RWPE1 (cell line): ENCODE measurements around the gene PKIG.

Source experiments
- CTCF ChIA-PET: fragments of 350-600 bp; sonication (Branson Sonifier 250); formaldehyde crosslinking; extraction: SDS; loops from one replicate; lab custom pipeline; 2021; lab: Yijun Ruan, JAX
- POLR2A ChIA-PET: fragments of 400-600 bp; formaldehyde crosslinking; extraction: SDS; loops from one replicate; lab custom pipeline; 2020; ENCODE audit warnings: antibody characterized with exemption; ENCODE audit not compliant: low non-redundant PET; lab: Yijun Ruan, JAX
- DNase-seq: peaks from one replicate; pipeline ENCODE4 v3.0.0; 2012; ENCODE audit warnings: low spot score
- H3K27ac ChIP-seq: fragments of 450-650 bp; 2 replicates; pipeline ENCODE4 v1.5.1; 2017
- CTCF ChIP-seq: fragments of 450-650 bp; conservative IDR thresholded peaks from 2 replicates; pipeline ENCODE4 v1.5.1; 2017; ENCODE audit warnings: low read depth, mild to moderate bottlenecking

Gene PKIG

GRCh38 chr20:44561876-44562275, 20.5 kb upstream of the PKIG start:
- TF ChIP-seq CTCF, result no peak

GRCh38 chr20:44566018-44566417, 16.4 kb upstream of the PKIG start:
- DNase-seq, result no peak
- ChIA-PET POLR2A (no interaction called here), CTCF (interaction anchor here (1.0 kb wide), 1 partner anchor 23 kb away, joined by 4 read pairs; no protein-coding TSS in a partner anchor)
- no peak overlapping the region for H3K27ac ChIP-seq
- TF ChIP-seq CTCF, result no peak

More at GRCh38 chr20:44561876-44562275, 20.5 kb upstream of the PKIG start:
- CTCF ChIA-PET, result interaction anchor here (1.2 kb wide), 1 partner anchor 184 kb away, joined by 3 read pairs; the partner anchor contains the start of gene KCNK15
- POLR2A ChIA-PET, result no interaction called here
- H3K27ac ChIP-seq, result no peak overlapping the region
- DNase-seq, result no peak

- ChIA-PET POLR2A (no interaction called here), CTCF (interaction anchor here (0.7 to 1.0 kb wide), 2 partner anchors 23 to 63 kb away, joined by 3 to 4 read pairs; no protein-coding TSS in a partner anchor)
- no peak overlapping the region for H3K27ac ChIP-seq
- TF ChIP-seq CTCF, result no peak
- DNase-seq, result no peak
Observed at GRCh38 chr20:44566811-44567210, 15.6 kb upstream of the PKIG start.

- no peak for DNase-seq
- no peak overlapping the region for H3K27ac ChIP-seq
- ChIA-PET CTCF (no interaction called here), POLR2A (no interaction called here)
- TF ChIP-seq CTCF, result no peak
Observed at GRCh38 chr20:44570367-44570766, 12.0 kb upstream of the PKIG start.

GRCh38 chr20:44571362-44571988, 10.9 kb upstream of the PKIG start:
- TF ChIP-seq CTCF, result no peak
- POLR2A ChIA-PET, result no interaction called here
- DNase-seq, result no peak
- CTCF ChIA-PET, result interaction anchor here (0.6 kb wide), 1 partner anchor 17 kb away, joined by 4 read pairs; no protein-coding TSS in a partner anchor
- H3K27ac ChIP-seq, result no peak overlapping the region

- ChIA-PET CTCF (interaction anchor here (0.9 to 1.0 kb wide), 2 partner anchors 38 to 39 kb away, joined by 4 to 5 read pairs; no protein-coding TSS in a partner anchor), POLR2A (interaction anchor here (0.5 kb wide), 1 partner anchor 360 kb away, joined by 3 read pairs; no protein-coding TSS in a partner anchor)
- TF ChIP-seq CTCF, result no peak
- H3K27ac ChIP-seq, result peak overlapping the region; percentile 69
- peak; percentile 92 for DNase-seq
Observed at GRCh38 chr20:44572551-44573500, 9.6 kb upstream of the PKIG start.
